ENCODE results near the gene PRAC1. TPM values are rescaled to one million over a fixed set of nuclear protein-coding genes. Genes with fewer than 3 reads are reported as not detected.
A peak's percentile ranks its signal among the peaks of the same experiment; 100 is the strongest.

PRAC1 gene
- total and polyA plus RNA-seq, 2 donors (not counting 1 experiment from before 2014, with no cell fraction given), result not detected

DNA sequence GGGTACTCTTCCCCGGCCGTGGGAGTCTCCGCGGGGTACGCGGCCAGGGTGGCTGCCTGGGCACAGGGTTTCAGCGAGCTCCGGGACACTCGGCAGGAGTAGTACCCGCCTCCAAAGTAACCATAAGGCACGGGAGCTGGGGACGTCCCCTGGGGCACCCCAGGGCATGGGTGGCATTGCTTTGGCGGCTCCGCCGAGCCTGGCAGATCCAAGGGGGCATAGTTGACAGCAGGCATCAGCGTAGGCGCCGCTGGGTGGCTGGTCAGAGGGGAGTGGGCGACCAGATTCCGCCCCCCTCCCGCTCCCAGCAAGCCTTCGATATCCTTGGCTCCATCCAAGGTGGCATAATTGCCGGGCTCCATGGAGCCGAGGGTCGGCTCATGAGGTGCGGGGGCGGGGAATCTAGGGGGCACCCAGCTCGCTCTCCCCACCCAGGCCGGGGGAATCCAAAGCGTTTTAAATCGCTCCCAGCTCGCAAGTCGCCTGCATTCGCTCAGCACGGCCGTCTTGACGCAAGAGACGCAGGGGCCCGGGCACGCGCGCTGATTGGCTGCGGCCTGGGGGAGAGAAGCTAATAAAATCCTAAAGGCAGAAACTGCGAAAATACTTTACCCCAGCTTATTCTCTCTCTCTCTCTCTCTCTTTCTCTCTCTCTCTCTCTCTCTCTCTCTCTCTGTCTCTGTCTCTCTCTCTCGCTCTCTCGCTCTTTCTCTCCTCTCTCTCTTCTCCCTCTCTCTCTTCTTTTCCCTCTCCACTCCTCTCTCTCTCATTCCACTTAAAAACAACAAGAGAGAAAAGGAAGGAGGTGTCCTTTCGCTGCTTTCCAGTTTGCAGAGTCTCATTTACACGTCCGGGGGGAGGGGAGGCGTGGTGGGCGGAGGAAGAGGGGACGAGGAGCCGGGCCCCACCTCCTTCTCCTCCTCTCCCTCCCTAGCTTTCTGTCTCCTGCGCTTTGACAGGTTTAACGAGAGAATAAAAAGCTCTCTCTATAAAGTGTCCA, 6.2 kb upstream of the PRAC1 start, which contains the start of gene HOXB13:
HOXB13 (minus strand) TSS at position 519 of the 1,000 bp plus-strand sequence; CDS start at position 362, 157 bp downstream.
- Mint-ChIP-seq H3K27ac (no peak within 1 kb of the TSS), H3K4me1 (peaks cover 36% of the 10 kb centered on the region), H3K4me3 (peak within 1 kb of the TSS; percentile 38), H3K27me3 (peaks cover 82% of the 10 kb centered on the region), H3K9me3 (ENCODE audit: insufficient read depth) (no peaks in the 10 kb centered on the region)
- CTCF ChIA-PET, result interaction anchor here (1.0 to 1.5 kb wide), 2 partner anchors 10 to 150 kb away, joined by 3 read pairs; no protein-coding TSS in a partner anchor
- Histone ChIP-seq H2AFZ (ENCODE audit: insufficient read depth, low read depth, low read length, poor library complexity, severe bottlenecking) (peak within 1 kb of the TSS; percentile 18), H3K27ac (ENCODE audit: low read length in 2 of 2) (no peak within 1 kb of the TSS), H3K4me3 (ENCODE audit: control extremely low read depth in 1 of 5, extremely low read depth in 1 of 5, insufficient read depth in 1 of 5, low read depth in 2 of 5, low read length in 4 of 5) (peak within 1 kb of the TSS in 3 of 5 experiments; percentile 0 to 27 (median 6)), H3K4me1 (ENCODE audit: control insufficient read depth in 2 of 2, insufficient read depth in 2 of 2, low read length in 2 of 2) (peaks cover 50 to 71% of the 10 kb centered on the region in 2 donors), H3K36me3 (replicated peaks in 1 of 2; ENCODE audit: control extremely low read depth in 1 of 2, control insufficient read depth in 1 of 2, extremely low read depth in 1 of 2, insufficient read depth in 2 of 2, low read length in 1 of 2) (no peaks in the 10 kb centered on the region), H3K9ac (ENCODE audit: low read length) (no peak within 1 kb of the TSS), H3K27me3 (replicated peaks in 1 of 4; ENCODE audit: control extremely low read depth in 1 of 4, control insufficient read depth in 3 of 4, insufficient read depth in 4 of 4, low read length in 3 of 4) (peaks cover 0 to 92% (median 81%) of the 10 kb centered on the region in 4 experiments), H3K79me2 (ENCODE audit: control insufficient read depth, insufficient read depth, low read length) (no peaks in the 10 kb centered on the region), H3K4me2 (replicated peaks; ENCODE audit: low read depth, low read length, poor library complexity, severe bottlenecking) (peak within 1 kb of the TSS; percentile 65), H4K20me1 (ENCODE audit: control insufficient read depth, insufficient read depth, low read length, poor library complexity, severe bottlenecking) (no peaks in the 10 kb centered on the region), H3K9me3 (ENCODE audit: control extremely low read depth in 1 of 3, control insufficient read depth in 2 of 3, insufficient read depth in 1 of 3, low read length in 2 of 3) (peaks cover 2 to 49% (median 2%) of the 10 kb centered on the region in 3 donors)
- ATAC-seq (ENCODE audit: low read depth) (no peak), DNase-seq (peak; percentile 46)
- POLR2A ChIA-PET, result interaction anchor here (0.7 kb wide), 1 partner anchor 65 kb away, joined by 3 read pairs; no protein-coding TSS in a partner anchor
- TF ChIP-seq CTCF (IDR thresholded peaks at IDR 0.05) (no peak), EZH2 (IDR thresholded peaks at IDR 0.05; ENCODE audit: borderline replicate concordance, insufficient read depth, low read depth, low read length, poor library complexity, severe bottlenecking) (no peak)
- intact Hi-C loops (cut with micrococcal nuclease), result loop anchor here (5.0 to 10.0 kb wide), 2 partner anchors 131 to 266 kb away; partner anchors contain the start of gene IGF2BP1
- WGBS (ENCODE audit: insufficient coverage), result 9% methylated on average over 37 of the region's 55 CpGs
